Neural cell (in vitro differentiated cells): ENCODE measurements around the gene ANO9.

ENCODE experiments used
- EZH2 ChIP-seq: fragments of 200-600, 300-800 bp; shearing (Covaris generic), sonication (generic); IDR thresholded peaks from 2 replicates; pipeline ENCODE4 v1.6.1; 2014; ENCODE audit warnings: antibody characterized with exemption, low read length, borderline replicate concordance, mild to moderate bottlenecking; ENCODE audit not compliant: insufficient read depth, poor library complexity, severe bottlenecking
- TF ChIP-seq, protein P1 (sequence below): fragments of 450-650 bp; IDR thresholded peaks from 2 replicates; pipeline ENCODE4 v1.5.1; 2014; ENCODE audit warnings: antibody characterized with exemption, mild to moderate bottlenecking, moderate library complexity; ENCODE audit not compliant: poor library complexity, severe bottlenecking

DNA sequence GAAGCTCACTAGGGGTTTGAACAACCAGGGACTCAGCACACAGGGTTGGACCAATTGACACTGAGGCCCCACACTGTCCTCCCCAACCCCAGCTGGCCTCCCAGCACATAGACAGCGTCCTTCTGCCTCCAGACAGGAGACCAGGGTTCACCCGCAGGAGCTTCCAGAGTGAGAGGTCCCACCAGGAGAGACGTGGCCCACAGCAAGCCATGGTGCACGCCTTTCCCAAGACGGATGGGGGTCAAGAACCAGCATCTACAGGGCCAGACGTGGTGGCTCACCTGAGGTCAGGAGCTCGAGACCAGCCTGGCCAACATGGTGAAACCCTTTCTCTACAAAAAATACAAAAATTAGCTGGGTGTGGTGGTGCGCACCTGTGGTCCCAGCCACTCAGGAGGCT is 15.0 kb downstream of the ANO9 start:
- TF ChIP-seq EZH2 = no peak
- TF ChIP-seq, protein P1, sequence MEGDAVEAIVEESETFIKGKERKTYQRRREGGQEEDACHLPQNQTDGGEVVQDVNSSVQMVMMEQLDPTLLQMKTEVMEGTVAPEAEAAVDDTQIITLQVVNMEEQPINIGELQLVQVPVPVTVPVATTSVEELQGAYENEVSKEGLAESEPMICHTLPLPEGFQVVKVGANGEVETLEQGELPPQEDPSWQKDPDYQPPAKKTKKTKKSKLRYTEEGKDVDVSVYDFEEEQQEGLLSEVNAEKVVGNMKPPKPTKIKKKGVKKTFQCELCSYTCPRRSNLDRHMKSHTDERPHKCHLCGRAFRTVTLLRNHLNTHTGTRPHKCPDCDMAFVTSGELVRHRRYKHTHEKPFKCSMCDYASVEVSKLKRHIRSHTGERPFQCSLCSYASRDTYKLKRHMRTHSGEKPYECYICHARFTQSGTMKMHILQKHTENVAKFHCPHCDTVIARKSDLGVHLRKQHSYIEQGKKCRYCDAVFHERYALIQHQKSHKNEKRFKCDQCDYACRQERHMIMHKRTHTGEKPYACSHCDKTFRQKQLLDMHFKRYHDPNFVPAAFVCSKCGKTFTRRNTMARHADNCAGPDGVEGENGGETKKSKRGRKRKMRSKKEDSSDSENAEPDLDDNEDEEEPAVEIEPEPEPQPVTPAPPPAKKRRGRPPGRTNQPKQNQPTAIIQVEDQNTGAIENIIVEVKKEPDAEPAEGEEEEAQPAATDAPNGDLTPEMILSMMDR = no peak
